ENCODE results near the gene SNAP47.

Gene SNAP47

GRCh38 chr1:227805606-227806197 is 70.5 kb downstream of the SNAP47 start:
- no peak for DNase-seq

- no peak for DNase-seq
Observed at GRCh38 chr1:227808566-227808965, 73.3 kb downstream of the SNAP47 start.

DNA sequence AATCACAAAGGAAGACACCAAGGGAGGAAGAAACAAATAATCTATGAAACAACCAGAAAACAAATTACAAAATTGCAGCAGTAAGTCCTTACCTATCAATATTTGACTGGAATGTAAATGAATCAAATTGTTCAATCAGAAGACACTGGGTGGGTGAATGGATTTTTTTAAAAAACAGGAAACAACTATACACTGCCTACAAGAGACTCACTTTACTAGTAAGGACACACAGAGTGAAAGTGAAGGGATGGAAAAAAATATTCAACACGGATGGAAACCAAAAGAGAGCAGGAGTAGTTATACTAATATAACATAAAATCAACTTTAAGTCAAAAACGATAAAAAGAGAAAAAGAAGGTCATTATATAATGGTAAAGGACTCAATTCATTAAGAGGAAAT is 73.8 kb downstream of the SNAP47 start:
- no peak for DNase-seq

DNA sequence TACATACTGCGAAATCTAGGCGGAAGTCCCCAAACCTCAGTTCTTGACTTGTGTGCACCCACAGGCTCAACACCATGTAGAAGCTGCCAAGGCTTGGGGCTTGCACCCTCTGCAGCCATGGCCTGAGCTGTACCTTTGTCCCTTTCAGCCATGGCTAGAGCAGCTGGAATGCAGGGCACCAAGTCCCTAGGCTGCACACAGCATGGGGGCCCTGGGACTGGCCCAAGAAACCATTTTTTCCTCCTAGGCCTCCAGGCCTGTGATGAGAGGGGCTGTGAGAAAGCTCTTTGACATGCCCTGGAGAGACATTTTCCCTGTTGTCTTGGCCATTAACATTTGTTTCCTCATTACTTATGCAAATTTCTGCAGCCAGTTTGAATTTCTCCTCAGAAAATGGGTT is 78.7 kb downstream of the SNAP47 start:
- no peak for DNase-seq

- DNase-seq: no peak
Observed at GRCh38 chr1:227815468-227816409, 80.5 kb downstream of the SNAP47 start, which contains the start of gene PRSS38. PRSS38 (plus strand) TSS chr1:227815675; CDS start chr1:227815717, 42 bp downstream.

- no peak for DNase-seq
Observed at GRCh38 chr1:227816750-227817446, 81.7 kb downstream of the SNAP47 start.

GRCh38 chr1:227823537-227823936 is 88.3 kb downstream of the SNAP47 start:
- DNase-seq: no peak

GRCh38 chr1:227824204-227824603 is 89.0 kb downstream of the SNAP47 start:
- no peak for DNase-seq

GRCh38 chr1:227828786-227829185 is 93.6 kb downstream of the SNAP47 start:
- no peak for DNase-seq

Measured in activated CD4-positive, alpha-beta T cell treated with anti-CD3 and anti-CD28 coated beads, Interleukin-10, Interleukin-2, amounts not matched to agents 100 ng/mL and 50 ng/mL, durations not matched to agents 16 hours and 8 hours (primary cell).